H9 (cell line): Measurements from ENCODE around the gene TEX10. TPM values are rescaled to one million over a fixed set of nuclear protein-coding genes. Genes with fewer than 3 reads are reported as not detected.

Experiments used
- DNase-seq: peaks from one replicate; pipeline ENCODE4 v3.0.0-alpha.2; 2017
- H2AFZ ChIP-seq: one replicate; pipeline ENCODE4 v1.6.1; 2013; ENCODE audit warnings: mild to moderate bottlenecking, low read length, control low read depth, moderate library complexity
- H2AK5ac ChIP-seq: 2 replicates; pipeline ENCODE4 v1.6.1; 2013; ENCODE audit warnings: low read length, control low read depth, mixed read lengths; ENCODE audit not compliant: insufficient read length
- H2BK120ac ChIP-seq: one replicate; pipeline ENCODE4 v1.6.1; 2013; ENCODE audit warnings: low read depth, mild to moderate bottlenecking, low read length, control low read depth, inconsistent platforms; ENCODE audit not compliant: poor library complexity, severe bottlenecking
- H2BK12ac ChIP-seq: 2 replicates; pipeline ENCODE4 v1.6.1; 2013; ENCODE audit warnings: low read length, control low read depth, mixed read lengths, low read depth; ENCODE audit not compliant: insufficient read length
- H2BK15ac ChIP-seq: 2 replicates; pipeline ENCODE4 v1.6.1; 2013; ENCODE audit warnings: low read depth, low read length, control low read depth
- H2BK20ac ChIP-seq: one replicate; pipeline ENCODE4 v1.6.1; 2013; ENCODE audit warnings: low read depth, mild to moderate bottlenecking, low read length, control low read depth, inconsistent platforms; ENCODE audit not compliant: poor library complexity, severe bottlenecking
- H2BK5ac ChIP-seq: 2 replicates; pipeline ENCODE4 v1.6.1; 2013; ENCODE audit warnings: low read length, control low read depth, mixed read lengths; ENCODE audit not compliant: insufficient read length
- H3K14ac ChIP-seq: 2 replicates; pipeline ENCODE4 v1.6.1; 2013; ENCODE audit warnings: low read length, control low read depth; ENCODE audit not compliant: insufficient read depth
- H3K18ac ChIP-seq: 2 replicates; pipeline ENCODE4 v1.6.1; 2013; ENCODE audit warnings: low read depth, mild to moderate bottlenecking, mixed read lengths, low read length, control low read depth; ENCODE audit not compliant: insufficient read length
- H3K23ac ChIP-seq: 2 replicates; pipeline ENCODE4 v1.6.1; 2013; ENCODE audit warnings: low read length, control low read depth, mixed read lengths, low read depth; ENCODE audit not compliant: insufficient read length
- H3K23me2 ChIP-seq: 2 replicates; pipeline ENCODE4 v1.6.1; 2013; ENCODE audit warnings: low read depth, mild to moderate bottlenecking, mixed read lengths, low read length, control low read depth; ENCODE audit not compliant: insufficient read length, poor library complexity, severe bottlenecking
- H3K27ac ChIP-seq: 2 replicates; pipeline ENCODE4 v1.5.1; 2013; ENCODE audit warnings: low read length, control low read depth, mixed read lengths, low read depth; ENCODE audit not compliant: insufficient read length
- H3K27me3 ChIP-seq: 2 replicates; pipeline ENCODE4 v1.6.1; 2013; ENCODE audit warnings: low read length, control low read depth, inconsistent platforms; ENCODE audit not compliant: insufficient read depth
- H3K4ac ChIP-seq: 2 replicates; pipeline ENCODE4 v1.6.1; 2013; ENCODE audit warnings: low read depth, mild to moderate bottlenecking, control low read depth, inconsistent platforms, low read length, moderate library complexity
- H3K4me1 ChIP-seq: 2 replicates; pipeline ENCODE4 v1.6.1; 2013; ENCODE audit warnings: low read length, control low read depth, inconsistent platforms; ENCODE audit not compliant: insufficient read depth
- H3K4me2 ChIP-seq: 2 replicates; pipeline ENCODE4 v1.6.1; 2013; ENCODE audit warnings: low read length, control low read depth, mixed read lengths; ENCODE audit not compliant: insufficient read length, insufficient read depth
- H3K56ac ChIP-seq: 2 replicates; pipeline ENCODE4 v1.6.1; 2013; ENCODE audit warnings: low read depth, mild to moderate bottlenecking, mixed read lengths, low read length, control low read depth; ENCODE audit not compliant: insufficient read length
- H3K79me1 ChIP-seq: 2 replicates; pipeline ENCODE4 v1.6.1; 2013; ENCODE audit warnings: low read depth, mild to moderate bottlenecking, moderate library complexity, low read length, control low read depth, inconsistent platforms; ENCODE audit not compliant: insufficient read depth, poor library complexity, severe bottlenecking
- H3K79me2 ChIP-seq: 2 replicates; pipeline ENCODE4 v1.6.1; 2013; ENCODE audit warnings: low read length, control low read depth, inconsistent platforms; ENCODE audit not compliant: insufficient read depth
- H3K9ac ChIP-seq: 2 replicates; pipeline ENCODE4 v1.6.1; 2013; ENCODE audit warnings: low read length, control low read depth, mixed read lengths; ENCODE audit not compliant: insufficient read length; ENCODE audit errors: extremely low read depth
- H3K9me3 ChIP-seq: one replicate; pipeline ENCODE4 v1.6.1; 2013; ENCODE audit warnings: low read depth, low read length, inconsistent platforms; ENCODE audit not compliant: control insufficient read depth
- H3T11ph ChIP-seq: one replicate; pipeline ENCODE4 v1.6.1; 2013; ENCODE audit warnings: mild to moderate bottlenecking, low read length, control low read depth, inconsistent platforms
- H4K20me1 ChIP-seq: one replicate; pipeline ENCODE4 v1.6.1; 2013; ENCODE audit not compliant: control insufficient read depth, insufficient read length, insufficient read depth
- H4K5ac ChIP-seq: 2 replicates; pipeline ENCODE4 v1.6.1; 2013; ENCODE audit warnings: low read depth, mild to moderate bottlenecking, mixed read lengths, low read length, control low read depth; ENCODE audit not compliant: insufficient read length
- H4K8ac ChIP-seq: replicated peaks from 2 replicates; pipeline ENCODE4 v1.6.1; 2013; ENCODE audit warnings: low read length, control low read depth, mixed read lengths, low read depth; ENCODE audit not compliant: insufficient read length
- H4K91ac ChIP-seq: 2 replicates; pipeline ENCODE4 v1.6.1; 2013; ENCODE audit warnings: low read depth, mild to moderate bottlenecking, moderate library complexity, mixed read lengths, low read length, control low read depth; ENCODE audit not compliant: insufficient read length
- H3K27ac Mint-ChIP-seq, 3 experiments: 2 replicates in 2 of 3; 3 replicates in 1 of 3; pipeline ENCODE4 v1.8.0; 2020 to 2021; ENCODE audit warnings: mixed read lengths in 3 of 3, mild to moderate bottlenecking in 1 of 3, moderate library complexity in 1 of 3
- H3K27me3 Mint-ChIP-seq: 2 replicates; pipeline ENCODE4 v1.8.0; 2021; ENCODE audit warnings: low read depth, mild to moderate bottlenecking, moderate library complexity, mixed read lengths
- H3K36me3 Mint-ChIP-seq, 3 experiments: 2 replicates in 2 of 3; 3 replicates in 1 of 3; pipeline ENCODE4 v1.8.0; 2020 to 2021; ENCODE audit warnings: low read depth in 3 of 3, mixed read lengths in 3 of 3; ENCODE audit not compliant: insufficient read depth in 1 of 3
- H3K4me1 Mint-ChIP-seq, 2 experiments: 2 replicates each; pipeline ENCODE4 v1.8.0; 2020; ENCODE audit warnings: mixed read lengths in 2 of 2
- H3K4me3 Mint-ChIP-seq, 2 experiments: 2 replicates in 1 of 2; 3 replicates in 1 of 2; pipeline ENCODE4 v1.8.0; 2020 to 2021; ENCODE audit warnings: mild to moderate bottlenecking in 2 of 2, mixed read lengths in 2 of 2, moderate library complexity in 1 of 2
- H3K9me3 Mint-ChIP-seq, 2 experiments: 2 replicates in 1 of 2; 3 replicates in 1 of 2; pipeline ENCODE4 v1.8.0; 2020; ENCODE audit warnings: mild to moderate bottlenecking in 2 of 2, mixed read lengths in 2 of 2, moderate library complexity in 1 of 2
- WGBS: extraction: QIAGEN DNeasy Blood & Tissue Kit; methylation state at CpG from one replicate; pipeline ENCODE4 v1.1.7; 2013; ENCODE audit warnings: missing lambda C conversion rate, low lambda C conversion rate, mixed read lengths; ENCODE audit not compliant: insufficient read length; ENCODE audit errors: extremely low coverage; 5-methylcytosine and 5-hydroxymethylcytosine counted together
- total RNA-seq: library from RNA; stranded (reverse); gene quantifications from 2 replicates; pipeline ENCODE4 v1.2.1, GENCODE V29; 2021
- TF ChIP-seq, protein P1 (sequence below): fragments of 200-600 bp; sonication (generic); conservative IDR thresholded peaks from 3 replicates; pipeline ENCODE4 v1.8.0; 2021; ENCODE audit warnings: antibody characterized with exemption, mild to moderate bottlenecking

The TEX10 gene
- total RNA-seq, 1 experiment from 2014 or later: 70.8 TPM

DNA sequence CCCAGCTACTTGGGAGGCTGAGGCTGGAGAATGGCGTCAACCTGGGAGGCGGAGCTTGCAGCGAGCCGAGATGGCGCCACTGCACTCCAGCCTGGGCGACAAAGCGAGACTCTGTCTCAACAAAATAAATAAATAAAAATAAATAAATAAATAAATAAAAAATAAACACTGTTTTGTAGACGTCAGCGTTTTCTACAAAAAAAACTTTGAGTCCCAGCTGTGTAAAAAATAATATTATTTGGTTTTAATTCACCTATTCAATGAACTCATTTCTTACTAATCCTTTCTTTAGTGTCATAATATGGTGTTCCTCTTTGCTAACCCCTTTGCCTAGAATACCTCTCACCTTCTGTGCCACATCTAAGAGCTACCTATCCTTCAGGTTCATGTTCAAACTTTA lies 44.0 kb upstream of the TEX10 start:
- H2AK5ac ChIP-seq: no peak overlapping the region
- no peak overlapping the region for H2BK15ac ChIP-seq
- no peak for DNase-seq
- no CpG with 5 or more reads among the region's 9 CpGs for WGBS
- H3K79me2 ChIP-seq: no peaks in the 10 kb centered on the region
- H3K4ac ChIP-seq: no peak overlapping the region
- H3K79me1 ChIP-seq: no peaks in the 10 kb centered on the region
- H3T11ph ChIP-seq: no peak overlapping the region
- Mint-ChIP-seq H3K4me3 (no peak overlapping the region), H3K27ac (no peak overlapping the region), H3K9me3 (peaks cover 15 to 18% of the 10 kb centered on the region in 2 experiments), H3K27me3 (no peaks in the 10 kb centered on the region), H3K36me3 (peaks cover 9 to 22% (median 18%) of the 10 kb centered on the region in 3 experiments), H3K4me1 (peaks cover 5 to 7% of the 10 kb centered on the region in 2 experiments; a peak in 3 of 4 replicates)
- no peaks in the 10 kb centered on the region for H3K4me1 ChIP-seq
- H4K91ac ChIP-seq: no peak overlapping the region
- no peak overlapping the region for H2BK120ac ChIP-seq
- H2BK5ac ChIP-seq: no peak overlapping the region
- no peak overlapping the region for H2BK20ac ChIP-seq
- H2BK12ac ChIP-seq: no peak overlapping the region
- H4K8ac ChIP-seq: no peak overlapping the region
- H3K9me3 ChIP-seq: no peaks in the 10 kb centered on the region
- no peak overlapping the region for H3K9ac ChIP-seq
- no peaks in the 10 kb centered on the region for H4K20me1 ChIP-seq
- no peaks in the 10 kb centered on the region for H3K27me3 ChIP-seq
- H3K18ac ChIP-seq: no peak overlapping the region
- no peak overlapping the region for H3K27ac ChIP-seq
- H4K5ac ChIP-seq: no peak overlapping the region
- TF ChIP-seq, protein P1, sequence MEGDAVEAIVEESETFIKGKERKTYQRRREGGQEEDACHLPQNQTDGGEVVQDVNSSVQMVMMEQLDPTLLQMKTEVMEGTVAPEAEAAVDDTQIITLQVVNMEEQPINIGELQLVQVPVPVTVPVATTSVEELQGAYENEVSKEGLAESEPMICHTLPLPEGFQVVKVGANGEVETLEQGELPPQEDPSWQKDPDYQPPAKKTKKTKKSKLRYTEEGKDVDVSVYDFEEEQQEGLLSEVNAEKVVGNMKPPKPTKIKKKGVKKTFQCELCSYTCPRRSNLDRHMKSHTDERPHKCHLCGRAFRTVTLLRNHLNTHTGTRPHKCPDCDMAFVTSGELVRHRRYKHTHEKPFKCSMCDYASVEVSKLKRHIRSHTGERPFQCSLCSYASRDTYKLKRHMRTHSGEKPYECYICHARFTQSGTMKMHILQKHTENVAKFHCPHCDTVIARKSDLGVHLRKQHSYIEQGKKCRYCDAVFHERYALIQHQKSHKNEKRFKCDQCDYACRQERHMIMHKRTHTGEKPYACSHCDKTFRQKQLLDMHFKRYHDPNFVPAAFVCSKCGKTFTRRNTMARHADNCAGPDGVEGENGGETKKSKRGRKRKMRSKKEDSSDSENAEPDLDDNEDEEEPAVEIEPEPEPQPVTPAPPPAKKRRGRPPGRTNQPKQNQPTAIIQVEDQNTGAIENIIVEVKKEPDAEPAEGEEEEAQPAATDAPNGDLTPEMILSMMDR: no peak
- no peak overlapping the region for H3K56ac ChIP-seq
- H3K14ac ChIP-seq: no peak overlapping the region
- no peak overlapping the region for H2AFZ ChIP-seq
- H3K23ac ChIP-seq: no peak overlapping the region
- no peak overlapping the region for H3K4me2 ChIP-seq
- no peaks in the 10 kb centered on the region for H3K23me2 ChIP-seq
